Raji (cell line): ENCODE results near the gene NOS2.

Source experiments
- POLR2A ChIP-seq: IDR thresholded peaks from 2 replicates; pipeline ENCODE4 v1.6.1; 2011; ENCODE audit warnings: low read depth, low read length, control low read depth; ENCODE audit not compliant: insufficient read depth

NOS2 gene

GRCh38 chr17:27793906-27794569, 6.3 kb downstream of the NOS2 start:
- no peak for TF ChIP-seq POLR2A

DNA sequence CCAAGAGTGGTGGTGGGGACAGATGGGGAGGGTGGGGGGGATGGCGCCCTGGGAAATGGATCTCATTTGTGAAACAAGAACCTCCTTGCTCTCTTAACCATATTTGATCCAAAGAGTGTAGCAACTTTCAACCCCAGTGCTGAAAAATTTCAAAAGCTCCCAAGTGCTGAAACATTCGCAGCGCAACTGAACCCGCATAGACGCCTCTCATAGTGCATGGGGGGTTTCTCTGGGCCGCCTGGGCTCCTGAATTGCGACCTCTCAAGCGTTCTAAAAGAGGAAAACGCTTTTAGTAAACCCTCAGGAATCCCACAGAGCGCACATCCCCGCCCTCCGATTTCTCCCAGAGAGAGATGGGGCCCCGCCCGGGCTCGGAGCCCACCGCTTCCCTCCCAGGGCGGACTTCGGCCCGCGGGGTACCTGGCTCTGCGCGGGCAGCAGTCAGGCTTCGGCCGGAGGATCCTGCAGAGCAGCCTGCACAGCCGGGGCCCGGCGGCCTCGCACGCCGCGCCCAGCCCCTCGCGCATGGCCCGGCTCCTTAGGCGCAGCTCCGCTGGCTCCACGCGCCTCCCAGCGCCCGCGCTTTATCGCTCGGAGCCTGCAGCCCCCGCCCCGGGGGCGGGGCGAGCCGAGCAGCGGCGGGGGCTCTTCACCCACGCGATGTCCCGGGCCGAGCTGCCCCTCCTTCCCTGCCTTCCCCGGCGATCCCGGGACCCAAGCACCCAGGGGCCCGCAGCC, 7.0 kb downstream of the NOS2 start:
- no peak for TF ChIP-seq POLR2A

- TF ChIP-seq POLR2A = no peak
Measured at GRCh38 chr17:27792095-27792494, 8.2 kb downstream of the NOS2 start.

- no peak for TF ChIP-seq POLR2A
Measured at GRCh38 chr17:27788919-27789318, 11.4 kb downstream of the NOS2 start.

DNA sequence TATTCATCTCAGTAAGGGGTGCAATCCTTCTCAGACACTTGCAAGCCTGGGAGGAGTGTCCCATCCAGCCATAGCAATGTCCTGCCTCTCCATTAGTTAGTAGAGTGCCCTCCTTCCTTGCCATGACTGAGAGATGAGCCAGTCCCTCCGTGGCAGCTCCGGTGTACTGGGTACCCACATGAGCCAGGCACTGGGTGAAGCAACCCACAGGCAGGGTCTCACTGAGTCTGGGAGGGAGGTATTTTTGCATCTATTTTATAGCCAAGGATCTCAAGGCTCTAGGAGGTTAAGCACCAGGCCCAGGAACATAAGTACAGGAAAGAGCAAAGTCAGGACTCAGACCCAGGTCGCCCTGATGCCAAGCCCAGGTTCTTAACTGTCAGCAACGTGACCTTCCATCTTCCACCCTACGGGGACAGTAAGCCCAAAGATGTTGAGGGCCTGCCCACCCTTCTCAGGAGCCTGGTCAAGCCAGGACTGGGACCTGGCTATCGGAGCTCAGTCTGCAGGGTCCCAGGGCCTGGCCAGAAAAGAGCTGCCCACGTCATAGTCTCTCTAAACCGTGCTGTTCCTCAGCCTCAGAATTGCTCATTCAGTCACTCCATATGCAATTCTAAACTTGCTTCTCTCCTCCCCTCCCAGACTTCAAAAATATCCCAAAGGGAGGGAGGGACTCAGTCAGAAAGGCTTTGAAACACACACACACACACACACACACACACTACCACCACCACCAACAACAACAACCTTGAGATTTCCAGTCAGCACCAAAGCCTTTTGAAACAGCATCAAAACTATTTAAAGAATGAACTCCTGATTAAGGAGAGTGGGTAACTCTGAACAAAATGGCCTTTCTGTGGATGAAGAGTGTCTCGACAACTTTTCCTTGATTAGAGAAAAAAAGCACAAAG, 16.6 kb downstream of the NOS2 start:
- TF ChIP-seq POLR2A = no peak

GRCh38 chr17:27782791-27783206, 17.5 kb downstream of the NOS2 start:
- TF ChIP-seq POLR2A = no peak

GRCh38 chr17:27780828-27781404, 19.4 kb downstream of the NOS2 start:
- TF ChIP-seq POLR2A = no peak

DNA sequence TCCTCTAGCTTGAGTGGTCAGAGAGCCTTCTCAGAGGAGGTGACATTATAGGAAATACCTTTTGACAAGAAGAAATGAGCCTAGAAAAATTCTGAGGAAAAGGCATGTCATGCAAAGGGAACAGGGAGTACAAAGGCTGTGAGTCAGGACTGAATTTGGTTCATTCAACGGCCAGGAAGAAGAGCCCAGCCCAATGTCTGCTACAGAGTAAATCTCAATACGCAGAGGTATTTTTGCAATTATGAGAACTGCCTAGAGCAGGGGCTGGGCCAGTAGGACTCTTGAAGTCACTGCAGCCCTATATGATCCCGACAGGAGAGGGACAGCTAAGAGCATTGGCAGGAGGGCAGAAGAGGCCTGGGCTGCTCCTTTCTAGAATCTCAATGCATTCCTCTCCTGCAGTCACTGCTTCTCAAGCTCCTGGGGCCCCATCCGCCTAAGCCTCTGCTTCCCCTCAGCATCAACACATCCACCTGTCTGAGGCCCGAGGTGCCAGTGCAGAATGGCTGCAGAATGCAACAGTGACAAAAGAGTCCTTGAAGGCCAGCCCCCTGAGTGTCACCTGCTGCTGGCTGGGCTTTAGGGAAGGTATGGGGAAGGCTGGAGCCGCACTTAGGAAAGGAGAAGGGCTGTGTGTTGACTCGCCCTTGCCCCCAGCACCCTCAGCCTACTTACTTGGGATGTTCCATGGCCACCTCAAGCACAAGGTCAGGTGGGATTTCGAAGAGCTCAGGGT, 20.1 kb downstream of the NOS2 start:
- no peak for TF ChIP-seq POLR2A

GRCh38 chr17:27778183-27778582, 22.1 kb downstream of the NOS2 start:
- TF ChIP-seq POLR2A = no peak

DNA sequence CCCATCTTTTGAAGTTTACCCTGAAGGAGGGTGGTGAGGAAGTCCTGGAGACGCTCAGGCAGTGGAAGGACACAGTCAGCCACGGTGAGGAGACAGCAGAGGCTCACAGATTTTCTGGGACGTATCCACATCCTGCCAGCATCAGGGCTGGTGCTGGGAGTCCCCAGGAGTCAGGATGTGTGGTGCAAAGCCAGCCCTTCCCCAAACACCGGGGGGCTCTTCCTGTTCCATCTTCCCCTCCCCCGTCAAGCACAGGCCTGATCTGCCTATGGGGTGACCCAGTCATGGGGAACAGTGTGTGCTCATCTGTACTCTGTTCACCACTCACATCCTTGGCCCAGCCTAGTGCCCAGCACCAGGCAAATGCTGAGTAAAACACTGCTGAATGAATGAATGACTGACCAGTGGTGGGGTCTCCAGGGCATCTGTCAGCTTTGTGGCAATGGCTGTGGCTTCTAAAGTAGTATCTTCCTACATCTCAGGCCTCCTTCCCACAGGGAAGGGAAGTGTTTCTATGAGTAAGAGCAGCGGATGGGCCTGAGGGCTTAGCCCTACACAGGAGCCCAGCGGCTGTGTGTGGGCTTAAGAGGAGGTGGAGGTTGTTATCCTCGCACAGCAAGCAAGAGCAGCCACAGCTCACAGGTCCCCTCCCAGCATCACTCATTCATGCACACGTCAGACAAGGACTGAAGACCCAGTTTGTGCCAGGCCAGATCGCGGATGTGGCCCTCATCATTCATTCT, 23.3 kb downstream of the NOS2 start:
- TF ChIP-seq POLR2A = no peak

- no peak for TF ChIP-seq POLR2A
Measured at GRCh38 chr17:27771586-27771985, 28.7 kb downstream of the NOS2 start.

- no peak for TF ChIP-seq POLR2A
Measured at GRCh38 chr17:27770877-27771276, 29.5 kb downstream of the NOS2 start.

DNA sequence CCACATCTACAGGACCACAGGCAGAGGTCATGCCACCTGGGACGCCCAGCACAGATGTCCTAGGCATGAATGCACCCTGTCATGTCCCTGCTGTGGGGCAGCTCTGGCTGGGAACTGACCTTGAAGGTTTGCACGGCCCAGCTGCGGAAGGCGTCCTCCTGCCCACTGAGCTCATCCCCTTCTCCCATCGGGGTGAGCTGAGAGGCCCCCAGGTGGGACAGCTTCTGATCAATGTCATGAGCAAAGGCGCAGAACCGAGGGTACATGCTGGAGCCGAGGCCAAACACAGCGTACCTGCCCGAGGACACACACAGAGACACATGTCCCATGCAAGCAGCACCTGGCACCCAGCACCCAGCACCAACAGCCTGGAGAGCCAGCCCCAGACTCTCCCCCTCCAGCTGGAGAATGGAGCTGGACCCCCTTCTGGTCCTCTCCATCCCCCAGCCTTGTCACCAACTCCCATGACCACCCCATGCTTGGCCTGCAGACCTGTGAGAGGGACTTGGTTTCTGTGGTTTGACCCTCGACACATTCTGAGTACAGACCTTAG, 31.4 kb downstream of the NOS2 start:
- TF ChIP-seq POLR2A = no peak

DNA sequence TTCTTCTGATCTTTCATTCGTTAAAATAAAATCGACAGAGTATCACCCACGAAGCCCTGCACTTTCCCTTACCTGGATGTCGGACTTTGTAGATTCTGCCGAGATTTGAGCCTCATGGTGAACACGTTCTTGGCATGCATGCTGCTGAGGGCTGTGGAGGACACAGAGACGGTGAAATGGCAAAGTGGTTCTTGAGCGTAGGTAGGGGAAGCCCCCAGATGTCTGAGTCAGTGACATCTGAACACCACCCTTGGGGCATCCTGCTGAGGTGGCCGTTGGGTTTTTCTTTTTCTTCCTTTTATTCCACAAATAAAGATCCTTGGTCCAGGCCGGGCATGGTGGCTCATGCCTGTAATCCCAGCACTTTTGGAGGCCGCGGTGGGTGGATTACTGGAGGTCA, 33.9 kb downstream of the NOS2 start:
- no peak for TF ChIP-seq POLR2A
